K562 (cell line): ENCODE data around the gene RREB1. TPM values are rescaled to one million over a fixed set of nuclear protein-coding genes. Genes with fewer than 3 reads are reported as not detected.

Experiments
- BCL6 ChIP-seq: fragments of 250-450 bp; sonication (Bioruptor Pico); IDR thresholded peaks from 2 replicates; pipeline ENCODE4 v1.4.0; 2020
- CBX5 ChIP-seq: IDR thresholded peaks from 2 replicates; pipeline ENCODE4 v1.6.1; 2014; ENCODE audit warnings: low read depth, borderline replicate concordance
- CBX8 ChIP-seq: fragments of 200-600 bp; sonication (generic); IDR thresholded peaks from 2 replicates; pipeline ENCODE4 v1.6.1; 2012; ENCODE audit warnings: borderline replicate concordance, mixed run types, low read depth, mild to moderate bottlenecking, moderate library complexity, mixed read lengths, low read length, control low read depth, inconsistent platforms; ENCODE audit not compliant: poor library complexity, severe bottlenecking; ENCODE audit errors: extremely low read depth
- CC2D1A ChIP-seq: fragments of 450-650 bp; IDR thresholded peaks from 2 replicates; pipeline ENCODE4 v1.6.1; 2017; ENCODE audit warnings: mild to moderate bottlenecking
- CHD2 ChIP-seq: IDR thresholded peaks from 2 replicates; pipeline ENCODE4 v1.6.1; 2011; ENCODE audit warnings: low read depth, low read length
- COPS2 ChIP-seq: fragments of 450-650 bp; conservative IDR thresholded peaks from 2 replicates; pipeline ENCODE4 v1.6.1; 2016; ENCODE audit warnings: mild to moderate bottlenecking, moderate library complexity
- MAZ ChIP-seq, 2 experiments: fragments of 450-650 bp in 1 of 2; sonication (generic) in 1 of 2; formaldehyde crosslinking; IDR thresholded peaks in 1 of 2; conservative IDR thresholded peaks in 1 of 2; 2 replicates each; pipeline versions ENCODE4 v1.4.0 to v1.5.0; 2020; ENCODE audit warnings: mild to moderate bottlenecking in 1 of 2, missing genetic modification reagents in 1 of 2
- NFE2 ChIP-seq: IDR thresholded peaks from 2 replicates; pipeline ENCODE4 v1.6.1; 2014; ENCODE audit warnings: antibody characterized with exemption, low read depth
- POLR3G ChIP-seq: IDR thresholded peaks from 2 replicates; pipeline ENCODE4 v1.6.1; 2011; ENCODE audit not compliant: insufficient read length, insufficient replicate concordance; ENCODE audit errors: extremely low read depth
- SIRT6 ChIP-seq: IDR thresholded peaks from one replicate; pipeline ENCODE4 v1.6.1; 2012; ENCODE audit warnings: low read depth, mild to moderate bottlenecking, control low read depth, inconsistent platforms, low read length, moderate library complexity
- TAL1 ChIP-seq: fragments of 450-650 bp; IDR thresholded peaks from 2 replicates; pipeline ENCODE4 v1.6.1; 2016; ENCODE audit warnings: mild to moderate bottlenecking
- ZNF134 ChIP-seq: fragments of 250-450 bp; sonication (Bioruptor Pico); conservative IDR thresholded peaks from 2 replicates; pipeline ENCODE4 v1.4.0; 2020
- ZNF518B ChIP-seq: fragments of 250-450 bp; sonication (Bioruptor Pico); IDR thresholded peaks from 2 replicates; pipeline ENCODE4 v1.5.0; 2021; ENCODE audit warnings: mild to moderate bottlenecking, moderate library complexity
- ZNF584 ChIP-seq: fragments of 200-800 bp; sonication (Bioruptor generic); IDR thresholded peaks from 2 replicates; pipeline ENCODE4 v1.6.1; 2016; ENCODE audit warnings: low read depth, mild to moderate bottlenecking, missing genetic modification characterization, missing compliant biosample characterization
- polyA plus RNA-seq, 8 experiments: library from polyadenylated mRNA; depleted of rRNA in 4 of 8; stranded (reverse) in 5 of 8; unstranded in 3 of 8; fragments of >200 nt; fragmentation: Nextera tagmentation in 2 of 8; fragmentation: Illumina TruSeq in 1 of 8; extraction: Ambion mirVana in 2 of 8; extraction: Trizol in 1 of 8; gene quantifications; 2 replicates each; pipeline versions ENCODE4 v1.2.1 to v1.2.3, GENCODE V29; 2011 to 2014; ENCODE audit warnings: inconsistent platforms in 1 of 8, missing spikeins in 1 of 8
- total RNA-seq, 7 experiments: library from RNA; depleted of rRNA in 6 of 7; stranded (reverse); fragments of >200 nt in 6 of 7; fragmentation: Illumina TruSeq in 2 of 7; extraction: Trizol in 2 of 7; gene quantifications; 2 replicates each; pipeline versions ENCODE4 v1.2.1 to v1.2.3, GENCODE V29; 2011 to 2021; ENCODE audit warnings: low replicate concordance in 1 of 7
- TF ChIP-seq, protein P1 (sequence below): fragments of 200-800 bp; sonication (Bioruptor generic); IDR thresholded peaks from 2 replicates; pipeline ENCODE4 v1.6.1; 2016; ENCODE audit warnings: missing genetic modification characterization, missing compliant biosample characterization
- TF ChIP-seq, protein P2 (sequence below): fragments of 250-450 bp; sonication (Bioruptor Pico); IDR thresholded peaks from 2 replicates; pipeline ENCODE4 v1.4.0; 2020; ENCODE audit warnings: mild to moderate bottlenecking, moderate library complexity

RREB1 gene
- total and polyA plus RNA-seq, 9 of the 15 experiments (the other 6 are each of a cell fraction or from before 2014, with no cell fraction given): 3.3 to 64.2 (median 19.3) TPM

DNA sequence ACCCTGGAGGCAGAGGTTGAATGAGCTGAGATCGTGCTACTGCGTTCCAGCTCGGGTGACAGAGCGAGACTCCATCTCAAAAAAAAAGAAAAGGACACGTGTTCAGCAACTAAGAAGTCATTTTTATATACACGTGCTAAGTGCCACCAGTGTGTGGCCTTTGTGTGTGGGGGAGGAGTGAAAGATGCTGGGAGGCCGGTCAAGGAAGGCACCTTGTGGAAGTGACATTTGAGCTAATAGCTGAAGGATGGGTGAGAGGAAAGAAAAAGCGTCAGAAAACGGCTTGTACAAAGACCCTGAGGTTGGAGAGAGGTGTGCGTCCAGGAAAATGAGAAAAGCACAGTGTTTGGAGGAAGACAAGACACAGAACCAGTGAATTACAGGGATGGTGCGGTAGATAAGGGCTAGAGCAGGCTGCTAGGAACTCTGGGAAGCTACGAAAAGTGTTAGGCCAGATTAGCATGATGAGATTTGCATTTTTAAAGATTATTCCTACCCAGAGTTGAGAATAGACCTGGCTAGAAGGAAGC, 11.6 kb downstream of the RREB1 start (continued):
- TF ChIP-seq CC2D1A (peak; percentile 84; the same call in 1 of the 2 replicates), CHD2 (no peak), CBX5 (no peak), ZNF584 (CRISPR knock-in tag) (no peak), ZNF518B (CRISPR knock-in tag) (no peak), MAZ (CRISPR knock-in tag; conservative IDR thresholded peaks at IDR 0.05 in 1 of 2, IDR thresholded peaks at IDR 0.05 in 1 of 2) (peak in 1 of 2 experiments; percentile 58; a peak in 1 of 4 replicates), COPS2 (no peak), BCL6 (CRISPR knock-in tag) (no peak), ZNF134 (no peak), SIRT6 (no peak), TAL1 (peak; percentile 81), CBX8 (no peak), POLR3G (no peak), NFE2 (peak; percentile 35; the same call in 1 of the 2 replicates)
- TF ChIP-seq, protein P1, sequence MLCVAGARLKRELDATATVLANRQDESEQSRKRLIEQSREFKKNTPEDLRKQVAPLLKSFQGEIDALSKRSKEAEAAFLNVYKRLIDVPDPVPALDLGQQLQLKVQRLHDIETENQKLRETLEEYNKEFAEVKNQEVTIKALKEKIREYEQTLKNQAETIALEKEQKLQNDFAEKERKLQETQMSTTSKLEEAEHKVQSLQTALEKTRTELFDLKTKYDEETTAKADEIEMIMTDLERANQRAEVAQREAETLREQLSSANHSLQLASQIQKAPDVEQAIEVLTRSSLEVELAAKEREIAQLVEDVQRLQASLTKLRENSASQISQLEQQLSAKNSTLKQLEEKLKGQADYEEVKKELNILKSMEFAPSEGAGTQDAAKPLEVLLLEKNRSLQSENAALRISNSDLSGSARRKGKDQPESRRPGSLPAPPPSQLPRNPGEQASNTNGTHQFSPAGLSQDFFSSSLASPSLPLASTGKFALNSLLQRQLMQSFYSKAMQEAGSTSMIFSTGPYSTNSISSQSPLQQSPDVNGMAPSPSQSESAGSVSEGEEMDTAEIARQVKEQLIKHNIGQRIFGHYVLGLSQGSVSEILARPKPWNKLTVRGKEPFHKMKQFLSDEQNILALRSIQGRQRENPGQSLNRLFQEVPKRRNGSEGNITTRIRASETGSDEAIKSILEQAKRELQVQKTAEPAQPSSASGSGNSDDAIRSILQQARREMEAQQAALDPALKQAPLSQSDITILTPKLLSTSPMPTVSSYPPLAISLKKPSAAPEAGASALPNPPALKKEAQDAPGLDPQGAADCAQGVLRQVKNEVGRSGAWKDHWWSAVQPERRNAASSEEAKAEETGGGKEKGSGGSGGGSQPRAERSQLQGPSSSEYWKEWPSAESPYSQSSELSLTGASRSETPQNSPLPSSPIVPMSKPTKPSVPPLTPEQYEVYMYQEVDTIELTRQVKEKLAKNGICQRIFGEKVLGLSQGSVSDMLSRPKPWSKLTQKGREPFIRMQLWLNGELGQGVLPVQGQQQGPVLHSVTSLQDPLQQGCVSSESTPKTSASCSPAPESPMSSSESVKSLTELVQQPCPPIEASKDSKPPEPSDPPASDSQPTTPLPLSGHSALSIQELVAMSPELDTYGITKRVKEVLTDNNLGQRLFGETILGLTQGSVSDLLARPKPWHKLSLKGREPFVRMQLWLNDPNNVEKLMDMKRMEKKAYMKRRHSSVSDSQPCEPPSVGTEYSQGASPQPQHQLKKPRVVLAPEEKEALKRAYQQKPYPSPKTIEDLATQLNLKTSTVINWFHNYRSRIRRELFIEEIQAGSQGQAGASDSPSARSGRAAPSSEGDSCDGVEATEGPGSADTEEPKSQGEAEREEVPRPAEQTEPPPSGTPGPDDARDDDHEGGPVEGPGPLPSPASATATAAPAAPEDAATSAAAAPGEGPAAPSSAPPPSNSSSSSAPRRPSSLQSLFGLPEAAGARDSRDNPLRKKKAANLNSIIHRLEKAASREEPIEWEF: no peak
- TF ChIP-seq, protein P2, sequence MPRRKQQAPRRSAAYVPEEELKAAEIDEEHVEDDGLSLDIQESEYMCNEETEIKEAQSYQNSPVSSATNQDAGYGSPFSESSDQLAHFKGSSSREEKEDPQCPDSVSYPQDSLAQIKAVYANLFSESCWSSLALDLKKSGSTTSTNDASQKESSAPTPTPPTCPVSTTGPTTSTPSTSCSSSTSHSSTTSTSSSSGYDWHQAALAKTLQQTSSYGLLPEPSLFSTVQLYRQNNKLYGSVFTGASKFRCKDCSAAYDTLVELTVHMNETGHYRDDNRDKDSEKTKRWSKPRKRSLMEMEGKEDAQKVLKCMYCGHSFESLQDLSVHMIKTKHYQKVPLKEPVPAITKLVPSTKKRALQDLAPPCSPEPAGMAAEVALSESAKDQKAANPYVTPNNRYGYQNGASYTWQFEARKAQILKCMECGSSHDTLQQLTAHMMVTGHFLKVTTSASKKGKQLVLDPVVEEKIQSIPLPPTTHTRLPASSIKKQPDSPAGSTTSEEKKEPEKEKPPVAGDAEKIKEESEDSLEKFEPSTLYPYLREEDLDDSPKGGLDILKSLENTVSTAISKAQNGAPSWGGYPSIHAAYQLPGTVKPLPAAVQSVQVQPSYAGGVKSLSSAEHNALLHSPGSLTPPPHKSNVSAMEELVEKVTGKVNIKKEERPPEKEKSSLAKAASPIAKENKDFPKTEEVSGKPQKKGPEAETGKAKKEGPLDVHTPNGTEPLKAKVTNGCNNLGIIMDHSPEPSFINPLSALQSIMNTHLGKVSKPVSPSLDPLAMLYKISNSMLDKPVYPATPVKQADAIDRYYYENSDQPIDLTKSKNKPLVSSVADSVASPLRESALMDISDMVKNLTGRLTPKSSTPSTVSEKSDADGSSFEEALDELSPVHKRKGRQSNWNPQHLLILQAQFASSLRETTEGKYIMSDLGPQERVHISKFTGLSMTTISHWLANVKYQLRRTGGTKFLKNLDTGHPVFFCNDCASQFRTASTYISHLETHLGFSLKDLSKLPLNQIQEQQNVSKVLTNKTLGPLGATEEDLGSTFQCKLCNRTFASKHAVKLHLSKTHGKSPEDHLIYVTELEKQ (CRISPR knock-in tag): no peak
